Measurements from ENCODE around the gene OSBPL10.

GRCh38 chr3:31934866-31935265, 46.2 kb downstream of the OSBPL10 start:
- TF ChIP-seq, protein P1, sequence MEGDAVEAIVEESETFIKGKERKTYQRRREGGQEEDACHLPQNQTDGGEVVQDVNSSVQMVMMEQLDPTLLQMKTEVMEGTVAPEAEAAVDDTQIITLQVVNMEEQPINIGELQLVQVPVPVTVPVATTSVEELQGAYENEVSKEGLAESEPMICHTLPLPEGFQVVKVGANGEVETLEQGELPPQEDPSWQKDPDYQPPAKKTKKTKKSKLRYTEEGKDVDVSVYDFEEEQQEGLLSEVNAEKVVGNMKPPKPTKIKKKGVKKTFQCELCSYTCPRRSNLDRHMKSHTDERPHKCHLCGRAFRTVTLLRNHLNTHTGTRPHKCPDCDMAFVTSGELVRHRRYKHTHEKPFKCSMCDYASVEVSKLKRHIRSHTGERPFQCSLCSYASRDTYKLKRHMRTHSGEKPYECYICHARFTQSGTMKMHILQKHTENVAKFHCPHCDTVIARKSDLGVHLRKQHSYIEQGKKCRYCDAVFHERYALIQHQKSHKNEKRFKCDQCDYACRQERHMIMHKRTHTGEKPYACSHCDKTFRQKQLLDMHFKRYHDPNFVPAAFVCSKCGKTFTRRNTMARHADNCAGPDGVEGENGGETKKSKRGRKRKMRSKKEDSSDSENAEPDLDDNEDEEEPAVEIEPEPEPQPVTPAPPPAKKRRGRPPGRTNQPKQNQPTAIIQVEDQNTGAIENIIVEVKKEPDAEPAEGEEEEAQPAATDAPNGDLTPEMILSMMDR (IDR thresholded peaks at IDR 0.05), result no peak
- TF ChIP-seq EZH2 (IDR thresholded peaks at IDR 0.05; ENCODE audit: borderline replicate concordance, insufficient read depth, low read depth, low read length, poor library complexity, severe bottlenecking), result no peak

Measured in B cell (primary cell).